ENCODE measurements around the gene ASPHD2. TPM values are rescaled to one million over a fixed set of nuclear protein-coding genes. Genes with fewer than 3 reads are reported as not detected.

ASPHD2 gene
- total RNA-seq, 1 experiment from 2014 or later: 0.44 TPM

DNA sequence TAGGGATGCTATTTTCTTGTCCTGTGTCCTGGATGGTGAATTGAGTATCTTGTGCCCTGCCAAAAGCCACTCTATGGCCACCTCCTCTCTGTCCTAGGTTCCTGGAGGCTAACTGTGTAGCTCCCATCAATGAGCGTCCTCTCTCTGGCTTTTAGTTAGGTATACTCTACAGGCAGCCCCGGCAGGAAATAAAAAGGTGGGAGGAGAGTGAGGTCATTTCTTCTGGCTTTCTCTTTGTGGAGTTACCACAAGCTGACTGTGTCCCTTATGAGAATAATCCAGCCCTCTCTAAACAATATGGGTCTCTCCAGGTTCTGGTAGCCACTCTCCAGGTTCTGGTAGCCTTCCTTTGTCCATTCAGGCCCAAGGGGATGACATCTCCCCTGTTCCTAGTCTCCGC, 11.7 kb upstream of the ASPHD2 start:
- Histone ChIP-seq H3K27ac (no peak overlapping the region), H3K9me2 (ENCODE audit: insufficient read depth) (no peaks in the 10 kb centered on the region), H3K36me3 (ENCODE audit: low read depth) (no peaks in the 10 kb centered on the region), H3K4me3 (no peak overlapping the region), H3K4me1 (replicated peaks; ENCODE audit: insufficient read depth) (no peaks in the 10 kb centered on the region), H3K4me2 (peak overlapping the region; percentile 4; the same call in 1 of the 2 replicates), H4K20me1 (ENCODE audit: insufficient read depth) (no peaks in the 10 kb centered on the region), H3K79me2 (ENCODE audit: low read depth) (no peaks in the 10 kb centered on the region), H2AFZ (no peak overlapping the region), H3K27me3 (ENCODE audit: insufficient read depth, low read depth) (peaks cover 94% of the 10 kb centered on the region), H3F3A (ENCODE audit: insufficient read depth, low read depth) (no peaks in the 10 kb centered on the region), H3K9me3 (ENCODE audit: insufficient read depth, low read depth) (peaks cover under 1% of the 10 kb centered on the region; the same call in 1 of the 2 replicates)
- CTCF ChIA-PET: no interaction called here
- no TSS peak for BruUV-seq (replicated peaks)
- intact Hi-C loops (cut with micrococcal nuclease; ENCODE audit: unreplicated experiment): no loop called here
- DNase-seq: no peak
- TF ChIP-seq, protein P1, sequence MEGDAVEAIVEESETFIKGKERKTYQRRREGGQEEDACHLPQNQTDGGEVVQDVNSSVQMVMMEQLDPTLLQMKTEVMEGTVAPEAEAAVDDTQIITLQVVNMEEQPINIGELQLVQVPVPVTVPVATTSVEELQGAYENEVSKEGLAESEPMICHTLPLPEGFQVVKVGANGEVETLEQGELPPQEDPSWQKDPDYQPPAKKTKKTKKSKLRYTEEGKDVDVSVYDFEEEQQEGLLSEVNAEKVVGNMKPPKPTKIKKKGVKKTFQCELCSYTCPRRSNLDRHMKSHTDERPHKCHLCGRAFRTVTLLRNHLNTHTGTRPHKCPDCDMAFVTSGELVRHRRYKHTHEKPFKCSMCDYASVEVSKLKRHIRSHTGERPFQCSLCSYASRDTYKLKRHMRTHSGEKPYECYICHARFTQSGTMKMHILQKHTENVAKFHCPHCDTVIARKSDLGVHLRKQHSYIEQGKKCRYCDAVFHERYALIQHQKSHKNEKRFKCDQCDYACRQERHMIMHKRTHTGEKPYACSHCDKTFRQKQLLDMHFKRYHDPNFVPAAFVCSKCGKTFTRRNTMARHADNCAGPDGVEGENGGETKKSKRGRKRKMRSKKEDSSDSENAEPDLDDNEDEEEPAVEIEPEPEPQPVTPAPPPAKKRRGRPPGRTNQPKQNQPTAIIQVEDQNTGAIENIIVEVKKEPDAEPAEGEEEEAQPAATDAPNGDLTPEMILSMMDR (conservative IDR thresholded peaks at IDR 0.05): no peak
- POLR2A ChIA-PET (ENCODE audit: unreplicated experiment): no interaction called here

DNA sequence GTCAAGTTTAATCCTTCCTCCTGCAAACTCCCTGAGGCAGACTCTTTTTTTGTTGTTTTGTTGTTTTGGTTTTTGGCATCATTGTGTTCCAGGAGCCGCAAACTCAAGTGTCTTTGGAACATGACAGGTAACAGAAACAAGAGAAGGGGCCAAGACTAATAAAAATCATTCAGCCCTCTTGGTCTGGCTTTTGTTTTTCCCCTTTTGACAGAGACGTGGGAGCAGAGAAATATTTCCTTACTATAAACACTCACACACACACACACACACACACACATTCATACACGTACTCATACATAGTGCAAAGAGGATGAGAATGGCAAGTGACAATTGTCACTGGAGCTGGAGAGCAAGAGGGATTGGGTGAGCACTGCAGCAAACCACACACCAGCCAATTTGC, 10.4 kb upstream of the ASPHD2 start:
- Histone ChIP-seq H3F3A (ENCODE audit: insufficient read depth, low read depth) (no peaks in the 10 kb centered on the region), H4K20me1 (ENCODE audit: insufficient read depth) (no peaks in the 10 kb centered on the region), H3K79me2 (ENCODE audit: low read depth) (no peaks in the 10 kb centered on the region), H3K4me3 (no peak overlapping the region), H3K4me2 (no peak overlapping the region), H3K9me2 (ENCODE audit: insufficient read depth) (no peaks in the 10 kb centered on the region), H3K27ac (no peak overlapping the region), H3K4me1 (replicated peaks; ENCODE audit: insufficient read depth) (no peaks in the 10 kb centered on the region), H3K9me3 (ENCODE audit: insufficient read depth, low read depth) (peaks cover 11% of the 10 kb centered on the region), H2AFZ (no peak overlapping the region), H3K36me3 (ENCODE audit: low read depth) (no peaks in the 10 kb centered on the region), H3K27me3 (ENCODE audit: insufficient read depth, low read depth) (peaks cover 94% of the 10 kb centered on the region)
- intact Hi-C loops (cut with micrococcal nuclease; ENCODE audit: unreplicated experiment): no loop called here
- DNase-seq: no peak
- CTCF ChIA-PET: no interaction called here
- POLR2A ChIA-PET (ENCODE audit: unreplicated experiment): no interaction called here
- BruUV-seq (replicated peaks): no TSS peak
- TF ChIP-seq, protein P1 (conservative IDR thresholded peaks at IDR 0.05): no peak
- no peak for TF ChIP-seq EZH2 (IDR thresholded peaks at IDR 0.05; ENCODE audit: low read depth)

DNA sequence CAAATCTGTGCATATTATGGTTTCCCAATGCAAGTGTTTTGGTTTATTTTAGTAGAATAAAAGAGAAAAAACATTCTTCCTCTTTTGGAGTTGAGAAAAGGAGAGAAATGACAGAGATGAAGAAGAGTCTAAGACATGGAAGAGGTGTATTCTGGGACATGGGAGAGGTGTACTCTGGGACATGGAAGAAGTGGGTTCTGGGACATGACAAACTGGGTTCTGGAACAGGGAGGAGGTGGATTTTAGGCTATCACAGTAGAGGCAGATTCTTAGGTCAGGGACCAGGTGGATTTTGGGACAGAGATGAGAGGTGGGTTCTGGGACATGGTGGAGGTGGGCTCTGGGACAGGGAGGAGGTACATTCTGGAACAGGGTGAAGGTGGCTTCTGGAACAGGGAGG, 2.1 kb upstream of the ASPHD2 start:
- peaks cover 76% of the 10 kb centered on the region for H3K27me3 ChIP-seq (ENCODE audit: insufficient read depth, low read depth)
- no peaks in the 10 kb centered on the region for H3K36me3 ChIP-seq (ENCODE audit: low read depth)
- BruUV-seq (replicated peaks): no TSS peak
- H4K20me1 ChIP-seq (ENCODE audit: insufficient read depth): no peaks in the 10 kb centered on the region
- no peak overlapping the region for H3K4me3 ChIP-seq
- H3K4me1 ChIP-seq (replicated peaks; ENCODE audit: insufficient read depth): no peaks in the 10 kb centered on the region
- no peak overlapping the region for H2AFZ ChIP-seq
- CTCF ChIA-PET: no interaction called here
- no peak overlapping the region for H3K4me2 ChIP-seq
- intact Hi-C loops (cut with micrococcal nuclease; ENCODE audit: unreplicated experiment): no loop called here
- H3K27ac ChIP-seq: no peak overlapping the region
- H3K9me3 ChIP-seq (ENCODE audit: insufficient read depth, low read depth): peaks cover 12% of the 10 kb centered on the region
- no peaks in the 10 kb centered on the region for H3K9me2 ChIP-seq (ENCODE audit: insufficient read depth)
- TF ChIP-seq, protein P1 (conservative IDR thresholded peaks at IDR 0.05): no peak
- no peak for TF ChIP-seq EZH2 (IDR thresholded peaks at IDR 0.05; ENCODE audit: low read depth)
- POLR2A ChIA-PET (ENCODE audit: unreplicated experiment): no interaction called here
- no peaks in the 10 kb centered on the region for H3F3A ChIP-seq (ENCODE audit: insufficient read depth, low read depth)
- H3K79me2 ChIP-seq (ENCODE audit: low read depth): no peaks in the 10 kb centered on the region
- no peak for DNase-seq

Measured in PC-9 (cell line).